Cardiac atrium fibroblast (primary cell): ENCODE data around the gene MED20. TPM values are rescaled to one million over a fixed set of nuclear protein-coding genes. Genes with fewer than 3 reads are reported as not detected.

ENCODE experiments used
- total RNA-seq: library from RNA; depleted of rRNA; stranded (reverse); fragments of >200 nt; gene quantifications from 2 replicates; pipeline ENCODE4 v1.2.3, GENCODE V29; 2015

MED20 gene, protein sequence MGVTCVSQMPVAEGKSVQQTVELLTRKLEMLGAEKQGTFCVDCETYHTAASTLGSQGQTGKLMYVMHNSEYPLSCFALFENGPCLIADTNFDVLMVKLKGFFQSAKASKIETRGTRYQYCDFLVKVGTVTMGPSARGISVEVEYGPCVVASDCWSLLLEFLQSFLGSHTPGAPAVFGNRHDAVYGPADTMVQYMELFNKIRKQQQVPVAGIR
- 12.2 and 12.6 TPM in 2 replicates for total RNA-seq

DNA sequence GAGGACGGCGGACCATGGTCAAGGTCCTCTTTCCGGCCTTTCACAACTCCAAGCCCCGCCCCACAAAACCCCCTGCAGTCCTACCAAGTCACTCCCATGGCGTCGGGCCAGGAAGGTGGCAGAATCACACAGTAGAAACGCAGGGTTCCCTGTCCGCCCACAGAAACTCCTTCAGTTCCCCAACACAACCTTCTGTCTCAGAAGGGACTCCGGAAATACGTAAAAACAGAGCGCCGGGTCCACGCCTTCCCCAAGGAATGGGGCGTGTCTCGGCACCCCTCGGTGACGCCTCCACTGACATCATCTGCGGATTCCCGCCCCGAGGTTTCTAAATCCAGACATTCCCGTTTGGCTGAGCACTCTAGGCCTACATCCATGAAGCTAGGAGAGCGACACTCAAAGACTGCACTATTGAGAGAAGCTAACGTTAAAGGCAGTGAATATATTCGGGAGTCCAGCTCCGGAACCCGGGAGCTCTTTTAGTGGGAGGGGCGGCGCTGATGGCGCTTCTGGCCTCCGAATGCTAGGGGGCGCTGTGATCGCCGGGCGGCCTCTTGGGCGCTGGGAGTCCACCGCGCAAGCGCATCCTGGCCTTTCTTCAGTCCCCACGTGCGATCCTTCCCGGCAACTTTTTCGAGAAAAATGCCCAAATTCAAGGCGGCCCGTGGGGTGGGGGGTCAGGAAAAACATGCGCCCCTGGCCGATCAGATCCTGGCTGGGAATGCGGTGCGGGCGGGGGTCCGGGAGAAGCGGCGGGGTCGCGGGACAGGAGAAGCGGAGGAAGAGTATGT, at the start of gene MED20, which contains the start of gene BYSL:
MED20 (minus strand) TSS at position 219 of the 791 bp plus-strand sequence; CDS start at position 98, 121 bp downstream.
BYSL (plus strand) TSS at position 579 of the 791 bp plus-strand sequence; CDS start at position 643, 64 bp downstream.

DNA sequence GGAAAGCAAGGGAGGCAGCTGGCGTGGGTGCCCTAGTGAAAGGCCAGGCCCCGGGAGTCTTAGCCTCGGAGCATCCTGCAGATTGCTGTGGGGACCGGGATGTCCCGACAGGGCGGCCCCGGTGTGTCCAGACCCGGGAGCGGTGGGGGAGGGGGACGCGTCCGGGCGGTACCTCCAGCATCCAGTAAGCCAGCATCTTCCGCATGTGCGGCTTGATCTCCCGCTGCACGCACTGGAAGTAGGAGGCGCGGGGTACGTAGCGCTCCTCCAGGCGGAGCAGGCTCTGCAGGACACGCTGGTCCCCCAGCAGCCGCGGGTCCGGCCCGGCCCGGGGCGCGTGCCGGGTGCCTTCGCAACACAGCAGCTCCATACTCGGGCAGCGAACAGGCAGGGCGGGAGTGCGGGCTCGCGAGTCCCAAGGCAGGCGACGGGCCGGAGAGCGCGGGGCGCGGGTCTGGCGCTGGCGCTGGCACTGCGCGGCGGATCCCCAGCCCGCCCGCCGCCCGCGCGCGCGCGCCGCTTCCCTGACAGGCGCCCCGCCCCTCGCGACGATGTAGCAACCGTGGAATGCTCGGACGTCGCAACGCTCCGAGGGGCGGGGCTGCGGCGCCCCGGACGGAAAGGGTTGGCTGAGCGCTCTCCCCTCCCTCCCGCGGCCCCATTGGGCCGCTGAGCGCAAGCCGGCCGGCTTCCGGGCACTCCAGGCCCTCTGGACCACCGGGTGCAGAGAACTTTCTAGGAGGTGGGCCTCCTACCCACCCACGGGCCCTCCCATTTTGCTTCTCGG, 20.5 kb upstream of the MED20 start, which contains the start of gene CCND3:
CCND3 (minus strand) TSS at position 529 of the 787 bp plus-strand sequence; CDS start at position 370, 159 bp downstream.

DNA sequence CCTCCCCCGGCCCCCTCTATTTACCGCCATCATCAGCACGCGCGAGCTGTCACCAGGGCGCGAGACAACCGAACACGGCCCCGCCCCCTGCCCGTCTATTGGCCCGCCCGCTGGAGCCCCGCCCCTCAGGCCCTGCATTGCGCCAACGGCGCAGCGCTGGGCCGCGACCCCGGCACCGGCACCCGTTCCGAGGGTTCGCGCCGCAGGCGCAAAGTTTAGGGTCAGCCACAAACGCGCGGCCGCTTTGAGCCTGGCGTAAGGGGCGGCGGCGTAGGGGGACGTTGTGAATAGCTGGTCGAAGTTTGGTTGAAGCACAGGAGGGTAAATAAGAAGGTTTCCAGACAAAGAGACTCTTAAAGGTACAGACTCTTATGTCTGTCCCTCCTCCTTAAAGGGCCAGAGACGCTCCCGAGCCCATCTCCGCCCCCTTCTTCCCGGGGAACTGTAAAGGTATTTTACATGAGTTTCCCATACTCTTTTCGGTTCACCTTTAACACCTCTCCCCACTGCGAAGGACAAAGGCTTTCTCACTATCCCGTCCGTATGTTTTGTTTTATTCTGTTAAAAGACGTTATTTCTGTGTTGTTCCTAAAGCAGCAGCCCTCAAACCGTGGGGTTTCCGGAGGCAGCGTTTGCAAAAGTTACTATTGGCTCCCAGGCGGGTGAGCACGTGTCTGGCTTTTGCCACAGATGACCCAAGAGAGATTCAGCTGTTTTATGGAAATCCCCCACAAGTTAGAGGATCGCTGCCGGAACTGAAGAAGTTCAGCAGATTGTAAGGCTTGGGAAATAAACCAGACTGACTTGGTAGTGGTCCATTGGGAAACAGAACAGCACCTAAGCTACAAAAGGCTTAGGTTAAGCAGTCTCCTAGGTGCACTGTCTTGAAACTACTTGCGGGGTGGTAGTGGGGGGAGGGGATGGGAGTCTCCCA, 25.4 kb downstream of the MED20 start, which contains the start of gene USP49:
USP49 (minus strand) TSS at position 76 of the 934 bp plus-strand sequence. CDS start 88,392 bp downstream, outside the sequence.

Other genes with a start within 250 kb of the MED20 start
- 3.7 and 7.0 TPM in 2 replicates for gene TFEB, start 185.5 kb downstream of the MED20 start, total RNA-seq
- not detected in 2 replicates for gene PGC, start 173.7 kb downstream of the MED20 start, total RNA-seq
- 1.9 and 2.3 TPM in 2 replicates for gene FRS3, start 141.2 kb downstream of the MED20 start, total RNA-seq
- gene PRICKLE4, start 140.4 kb downstream of the MED20 start, total RNA-seq, result not detected in 2 replicates
- 134 and 141 TPM in 2 replicates for gene TOMM6, start 133.4 kb downstream of the MED20 start, total RNA-seq
- 0.36 and 0.65 TPM in 2 replicates for gene USP49, start 25.8 kb downstream of the MED20 start, total RNA-seq
- 10.8 and 20.1 TPM in 2 replicates for gene BYSL, start 360 bp upstream of the MED20 start, total RNA-seq
- gene CCND3, start 20.7 kb upstream of the MED20 start, total RNA-seq, result 102 and 104 TPM in 2 replicates
- gene TAF8, start 129.4 kb upstream of the MED20 start, total RNA-seq, result 6.0 and 16.0 TPM in 2 replicates
- 1.3 and 3.1 TPM in 2 replicates for gene C6orf132, start 221.5 kb upstream of the MED20 start, total RNA-seq